HEK293 (cell line): Measurements from ENCODE around the gene BEND6.

Experiments
- CTCF ChIA-PET: fragments of 350-600 bp; formaldehyde crosslinking; extraction: SDS; loops from one replicate; lab custom pipeline; 2021; ENCODE audit warnings: antibody characterized with exemption; lab: Yijun Ruan, JAX
- POLR2A ChIA-PET: fragments of 300-600 bp; formaldehyde crosslinking; extraction: SDS; loops from one replicate; lab custom pipeline; 2020; ENCODE audit warnings: antibody characterized with exemption, inconsistent platforms; lab: Yijun Ruan, JAX
- H3K27ac ChIP-seq: fragments of 200-500 bp; sonication (Bioruptor generic); 2 replicates; pipeline ENCODE4 v1.5.1; 2014; ENCODE audit warnings: low read depth, low read length, control low read depth, inconsistent platforms; ENCODE audit errors: extremely low read depth
- H3K36me3 ChIP-seq, 2 experiments: fragments of 200-500 bp in 1 of 2; sonication (Bioruptor generic) in 1 of 2; 1 replicate in 1 of 2; 2 replicates in 1 of 2; pipeline ENCODE4 v1.5.1; 2014 to 2017; ENCODE audit warnings: inconsistent platforms in 2 of 2, low read length in 2 of 2; ENCODE audit not compliant: control insufficient read depth in 2 of 2, insufficient read depth in 1 of 2
- H3K4me1 ChIP-seq: fragments of 200-500 bp; sonication (Bioruptor generic); 2 replicates; pipeline ENCODE4 v1.5.1; 2014; ENCODE audit warnings: mild to moderate bottlenecking, low read length, inconsistent platforms; ENCODE audit not compliant: control insufficient read depth, insufficient read depth
- H3K4me3 ChIP-seq: 2 replicates; pipeline ENCODE4 v1.5.1; 2011; ENCODE audit warnings: low read depth, mild to moderate bottlenecking, control low read depth, low read length, moderate library complexity
- H3K9me3 ChIP-seq: fragments of 200-500 bp; sonication (Bioruptor generic); 2 replicates; pipeline ENCODE4 v1.5.1; 2014; ENCODE audit warnings: low read depth, low read length, inconsistent platforms; ENCODE audit not compliant: control insufficient read depth, insufficient read depth
- ZFP3 ChIP-seq: fragments of 450-650 bp; formaldehyde crosslinking; IDR thresholded peaks from 2 replicates; pipeline ENCODE4 v1.5.1; 2016; ENCODE audit warnings: low read depth, missing biosample characterization, missing genetic modification characterization
- ZNF202 ChIP-seq: fragments of 450-650 bp; formaldehyde crosslinking; IDR thresholded peaks from 2 replicates; pipeline ENCODE4 v1.5.1; 2016; ENCODE audit warnings: missing biosample characterization, missing genetic modification characterization, borderline replicate concordance
- ZNF266 ChIP-seq: fragments of 450-650 bp; formaldehyde crosslinking; IDR thresholded peaks from 2 replicates; pipeline ENCODE4 v1.5.1; 2016; ENCODE audit warnings: missing biosample characterization, missing genetic modification characterization, low read depth
- ZNF302 ChIP-seq: fragments of 450-650 bp; formaldehyde crosslinking; IDR thresholded peaks from 2 replicates; pipeline ENCODE4 v1.5.1; 2016; ENCODE audit warnings: missing biosample characterization, missing genetic modification characterization, low read depth
- ZNF335 ChIP-seq: fragments of 450-650 bp; formaldehyde crosslinking; conservative IDR thresholded peaks from 2 replicates; pipeline ENCODE4 v1.5.1; 2016; ENCODE audit warnings: missing biosample characterization, missing genetic modification characterization
- ZNF391 ChIP-seq: fragments of 450-650 bp; formaldehyde crosslinking; IDR thresholded peaks from 2 replicates; pipeline ENCODE4 v1.5.1; 2016; ENCODE audit warnings: low read depth, missing biosample characterization, missing genetic modification characterization, borderline replicate concordance
- ZNF596 ChIP-seq: fragments of 450-650 bp; IDR thresholded peaks from 2 replicates; pipeline ENCODE4 v1.5.0; 2018; ENCODE audit warnings: missing biosample characterization, mild to moderate bottlenecking, missing genetic modification characterization, moderate library complexity
- ZNF610 ChIP-seq: fragments of 450-650 bp; formaldehyde crosslinking; IDR thresholded peaks from 2 replicates; pipeline ENCODE4 v1.5.1; 2016; ENCODE audit warnings: missing biosample characterization, missing genetic modification characterization, borderline replicate concordance
- ZNF768 ChIP-seq: fragments of 450-650 bp; formaldehyde crosslinking; IDR thresholded peaks from 2 replicates; pipeline ENCODE4 v1.5.1; 2018; ENCODE audit warnings: missing biosample characterization, mild to moderate bottlenecking, missing genetic modification characterization
- ZNF777 ChIP-seq: fragments of 450-650 bp; formaldehyde crosslinking; IDR thresholded peaks from 2 replicates; pipeline ENCODE4 v1.5.1; 2017; ENCODE audit warnings: missing biosample characterization, missing genetic modification characterization, borderline replicate concordance
- ZXDB ChIP-seq: fragments of 450-650 bp; formaldehyde crosslinking; IDR thresholded peaks from 2 replicates; pipeline ENCODE4 v1.5.1; 2016; ENCODE audit warnings: missing biosample characterization, missing genetic modification characterization
- TF ChIP-seq, protein P1 (sequence below): fragments of 450-650 bp; formaldehyde crosslinking; IDR thresholded peaks from 2 replicates; pipeline ENCODE4 v1.5.1; 2016; ENCODE audit warnings: missing biosample characterization, missing genetic modification characterization
- TF ChIP-seq, protein P2 (sequence below): fragments of 450-650 bp; IDR thresholded peaks from 2 replicates; pipeline ENCODE4 v1.5.1; 2018; ENCODE audit warnings: missing biosample characterization, mild to moderate bottlenecking, missing genetic modification characterization
- TF ChIP-seq, protein P3 (sequence below): fragments of 450-650 bp; formaldehyde crosslinking; IDR thresholded peaks from 2 replicates; pipeline ENCODE4; 2016; ENCODE audit warnings: missing biosample characterization, missing genetic modification characterization
- TF ChIP-seq, protein P4 (sequence below): fragments of 450-650 bp; formaldehyde crosslinking; IDR thresholded peaks from 2 replicates; pipeline ENCODE4 v1.5.1; 2016; ENCODE audit warnings: missing biosample characterization, missing genetic modification characterization
- TF ChIP-seq, protein P5 (sequence below): fragments of 450-650 bp; formaldehyde crosslinking; IDR thresholded peaks from 2 replicates; pipeline ENCODE4 v1.5.1; 2016; ENCODE audit warnings: missing biosample characterization, missing genetic modification characterization
- TF ChIP-seq, protein P6 (sequence below): sonication (generic); formaldehyde crosslinking; IDR thresholded peaks from 2 replicates; pipeline ENCODE4 v1.8.1; 2022; ENCODE audit warnings: mild to moderate bottlenecking, moderate library complexity, missing genetic modification reagents

The BEND6 gene

DNA sequence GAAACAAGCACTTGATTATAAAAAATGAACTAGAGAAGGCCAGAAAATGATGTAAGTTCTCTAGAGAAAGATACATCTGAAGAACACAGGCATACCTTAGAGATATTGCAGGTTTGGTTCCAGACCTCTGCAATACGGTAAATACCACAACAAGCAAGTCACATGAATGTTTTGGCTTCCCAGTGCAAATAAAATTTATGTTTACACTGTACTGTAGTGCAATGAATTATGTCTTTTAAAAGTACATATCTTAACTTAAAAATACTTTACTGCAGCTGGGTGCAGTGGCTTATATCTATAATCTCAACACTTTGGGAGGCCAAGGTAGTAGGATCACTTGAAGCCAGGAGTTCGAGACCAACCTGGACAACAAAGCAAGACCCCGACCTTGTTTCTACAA is 80.6 kb downstream of the BEND6 start:
- ChIA-PET POLR2A (no interaction called here), CTCF (interaction anchor here (0.6 to 1.4 kb wide), 3 partner anchors 14 to 89 kb away, joined by 3 to 7 read pairs (median 3); no protein-coding TSS in a partner anchor)
- Histone ChIP-seq H3K4me3 (no peak overlapping the region), H3K9me3 (no peaks in the 10 kb centered on the region), H3K36me3 (no peaks in the 10 kb centered on the region), H3K4me1 (0 out of 2 replicates have a peak, but pooled peaks cover 3% of the 10 kb centered on the region)
- TF ChIP-seq ZXDB (tag by site-specific recombination): no peak
- TF ChIP-seq ZNF391 (tag by site-specific recombination): no peak
- TF ChIP-seq, protein P1, sequence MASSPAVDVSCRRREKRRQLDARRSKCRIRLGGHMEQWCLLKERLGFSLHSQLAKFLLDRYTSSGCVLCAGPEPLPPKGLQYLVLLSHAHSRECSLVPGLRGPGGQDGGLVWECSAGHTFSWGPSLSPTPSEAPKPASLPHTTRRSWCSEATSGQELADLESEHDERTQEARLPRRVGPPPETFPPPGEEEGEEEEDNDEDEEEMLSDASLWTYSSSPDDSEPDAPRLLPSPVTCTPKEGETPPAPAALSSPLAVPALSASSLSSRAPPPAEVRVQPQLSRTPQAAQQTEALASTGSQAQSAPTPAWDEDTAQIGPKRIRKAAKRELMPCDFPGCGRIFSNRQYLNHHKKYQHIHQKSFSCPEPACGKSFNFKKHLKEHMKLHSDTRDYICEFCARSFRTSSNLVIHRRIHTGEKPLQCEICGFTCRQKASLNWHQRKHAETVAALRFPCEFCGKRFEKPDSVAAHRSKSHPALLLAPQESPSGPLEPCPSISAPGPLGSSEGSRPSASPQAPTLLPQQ (tag by site-specific recombination): no peak
- TF ChIP-seq ZNF266 (tag by site-specific recombination): no peak
- TF ChIP-seq, protein P2, sequence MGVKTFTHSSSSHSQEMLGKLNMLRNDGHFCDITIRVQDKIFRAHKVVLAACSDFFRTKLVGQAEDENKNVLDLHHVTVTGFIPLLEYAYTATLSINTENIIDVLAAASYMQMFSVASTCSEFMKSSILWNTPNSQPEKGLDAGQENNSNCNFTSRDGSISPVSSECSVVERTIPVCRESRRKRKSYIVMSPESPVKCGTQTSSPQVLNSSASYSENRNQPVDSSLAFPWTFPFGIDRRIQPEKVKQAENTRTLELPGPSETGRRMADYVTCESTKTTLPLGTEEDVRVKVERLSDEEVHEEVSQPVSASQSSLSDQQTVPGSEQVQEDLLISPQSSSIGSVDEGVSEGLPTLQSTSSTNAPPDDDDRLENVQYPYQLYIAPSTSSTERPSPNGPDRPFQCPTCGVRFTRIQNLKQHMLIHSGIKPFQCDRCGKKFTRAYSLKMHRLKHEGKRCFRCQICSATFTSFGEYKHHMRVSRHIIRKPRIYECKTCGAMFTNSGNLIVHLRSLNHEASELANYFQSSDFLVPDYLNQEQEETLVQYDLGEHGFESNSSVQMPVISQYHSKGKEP (tag by site-specific recombination): no peak
- TF ChIP-seq ZNF202: no peak
- TF ChIP-seq ZNF610 (tag by site-specific recombination): no peak
- no peak for TF ChIP-seq ZNF335 (tag by site-specific recombination)
- TF ChIP-seq, protein P3, sequence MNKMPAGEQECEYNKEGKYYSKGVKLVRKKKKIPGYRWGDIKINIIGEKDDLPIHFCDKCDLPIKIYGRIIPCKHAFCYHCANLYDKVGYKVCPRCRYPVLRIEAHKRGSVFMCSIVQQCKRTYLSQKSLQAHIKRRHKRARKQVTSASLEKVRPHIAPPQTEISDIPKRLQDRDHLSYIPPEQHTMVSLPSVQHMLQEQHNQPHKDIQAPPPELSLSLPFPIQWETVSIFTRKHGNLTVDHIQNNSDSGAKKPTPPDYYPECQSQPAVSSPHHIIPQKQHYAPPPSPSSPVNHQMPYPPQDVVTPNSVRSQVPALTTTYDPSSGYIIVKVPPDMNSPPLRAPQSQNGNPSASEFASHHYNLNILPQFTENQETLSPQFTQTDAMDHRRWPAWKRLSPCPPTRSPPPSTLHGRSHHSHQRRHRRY (tag by site-specific recombination): no peak
- TF ChIP-seq, protein P4, sequence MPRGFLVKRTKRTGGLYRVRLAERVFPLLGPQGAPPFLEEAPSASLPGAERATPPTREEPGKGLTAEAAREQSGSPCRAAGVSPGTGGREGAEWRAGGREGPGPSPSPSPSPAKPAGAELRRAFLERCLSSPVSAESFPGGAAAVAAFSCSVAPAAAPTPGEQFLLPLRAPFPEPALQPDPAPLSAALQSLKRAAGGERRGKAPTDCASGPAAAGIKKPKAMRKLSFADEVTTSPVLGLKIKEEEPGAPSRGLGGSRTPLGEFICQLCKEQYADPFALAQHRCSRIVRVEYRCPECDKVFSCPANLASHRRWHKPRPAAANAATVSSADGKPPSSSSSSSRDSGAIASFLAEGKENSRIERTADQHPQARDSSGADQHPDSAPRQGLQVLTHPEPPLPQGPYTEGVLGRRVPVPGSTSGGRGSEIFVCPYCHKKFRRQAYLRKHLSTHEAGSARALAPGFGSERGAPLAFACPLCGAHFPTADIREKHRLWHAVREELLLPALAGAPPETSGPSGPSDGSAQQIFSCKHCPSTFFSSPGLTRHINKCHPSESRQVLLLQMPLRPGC (tag by site-specific recombination): no peak
- no peak for TF ChIP-seq ZNF596
- TF ChIP-seq ZNF302 (tag by site-specific recombination): no peak
- TF ChIP-seq ZNF768 (tag by site-specific recombination): no peak
- TF ChIP-seq, protein P5, sequence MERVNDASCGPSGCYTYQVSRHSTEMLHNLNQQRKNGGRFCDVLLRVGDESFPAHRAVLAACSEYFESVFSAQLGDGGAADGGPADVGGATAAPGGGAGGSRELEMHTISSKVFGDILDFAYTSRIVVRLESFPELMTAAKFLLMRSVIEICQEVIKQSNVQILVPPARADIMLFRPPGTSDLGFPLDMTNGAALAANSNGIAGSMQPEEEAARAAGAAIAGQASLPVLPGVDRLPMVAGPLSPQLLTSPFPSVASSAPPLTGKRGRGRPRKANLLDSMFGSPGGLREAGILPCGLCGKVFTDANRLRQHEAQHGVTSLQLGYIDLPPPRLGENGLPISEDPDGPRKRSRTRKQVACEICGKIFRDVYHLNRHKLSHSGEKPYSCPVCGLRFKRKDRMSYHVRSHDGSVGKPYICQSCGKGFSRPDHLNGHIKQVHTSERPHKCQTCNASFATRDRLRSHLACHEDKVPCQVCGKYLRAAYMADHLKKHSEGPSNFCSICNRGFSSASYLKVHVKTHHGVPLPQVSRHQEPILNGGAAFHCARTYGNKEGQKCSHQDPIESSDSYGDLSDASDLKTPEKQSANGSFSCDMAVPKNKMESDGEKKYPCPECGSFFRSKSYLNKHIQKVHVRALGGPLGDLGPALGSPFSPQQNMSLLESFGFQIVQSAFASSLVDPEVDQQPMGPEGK (tag by site-specific recombination): no peak
- TF ChIP-seq ZNF777 (tag by site-specific recombination): no peak
- TF ChIP-seq ZFP3 (tag by site-specific recombination): no peak
- TF ChIP-seq, all 188 proteins: peak for 0
- no peak overlapping the region for H3K27ac ChIP-seq

DNA sequence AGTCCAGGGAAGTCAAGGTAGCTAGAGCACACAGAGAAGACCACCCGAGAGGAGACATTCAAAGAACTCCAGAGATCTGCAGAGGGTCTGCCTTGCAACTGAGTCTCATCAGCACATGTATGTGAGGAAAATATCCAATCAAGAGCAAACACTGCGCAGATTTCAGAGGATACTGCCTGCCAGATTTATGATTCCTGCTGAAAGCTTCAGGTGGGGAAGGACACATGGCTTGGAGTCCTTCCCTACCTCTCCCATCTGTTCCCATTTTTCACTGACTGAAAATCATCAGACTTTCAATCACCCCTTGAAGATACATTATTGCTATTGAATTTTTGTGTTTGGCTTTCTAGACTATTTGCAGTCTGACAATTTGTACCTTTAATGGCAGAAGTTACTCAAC is 84.0 kb downstream of the BEND6 start:
- no peaks in the 10 kb centered on the region for H3K9me3 ChIP-seq
- H3K4me3 ChIP-seq: no peak overlapping the region
- H3K36me3 ChIP-seq: no peaks in the 10 kb centered on the region
- H3K4me1 ChIP-seq: no peaks in the 10 kb centered on the region
- TF ChIP-seq, protein P6, sequence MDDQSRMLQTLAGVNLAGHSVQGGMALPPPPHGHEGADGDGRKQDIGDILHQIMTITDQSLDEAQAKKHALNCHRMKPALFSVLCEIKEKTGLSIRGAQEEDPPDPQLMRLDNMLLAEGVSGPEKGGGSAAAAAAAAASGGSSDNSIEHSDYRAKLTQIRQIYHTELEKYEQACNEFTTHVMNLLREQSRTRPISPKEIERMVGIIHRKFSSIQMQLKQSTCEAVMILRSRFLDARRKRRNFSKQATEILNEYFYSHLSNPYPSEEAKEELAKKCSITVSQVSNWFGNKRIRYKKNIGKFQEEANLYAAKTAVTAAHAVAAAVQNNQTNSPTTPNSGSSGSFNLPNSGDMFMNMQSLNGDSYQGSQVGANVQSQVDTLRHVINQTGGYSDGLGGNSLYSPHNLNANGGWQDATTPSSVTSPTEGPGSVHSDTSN: no peak
- CTCF ChIA-PET: interaction anchor here (0.7 to 1.2 kb wide), 3 partner anchors 18 to 136 kb away, joined by 3 to 4 read pairs (median 4); no protein-coding TSS in a partner anchor
- POLR2A ChIA-PET: no interaction called here
- no peak overlapping the region for H3K27ac ChIP-seq
